ENCODE measurements around the gene DYNC2H1.

GRCh38 chr11:103294516-103294915 is 185.3 kb downstream of the DYNC2H1 start:
- TF ChIP-seq CTCF (optimal IDR thresholded peaks at IDR 0.05 in 1 of 3, IDR thresholded peaks at IDR 0.05 in 1 of 3, conservative IDR thresholded peaks at IDR 0.05 in 1 of 3; ENCODE audit: extremely low read depth in 1 of 3, insufficient read depth in 2 of 3, low read length in 3 of 3) (no peak), EZH2 (IDR thresholded peaks at IDR 0.05; ENCODE audit: low read length) (no peak)
